HG03103 (cell line): Measurements from ENCODE around the gene PNPLA2.
A peak's percentile ranks its signal among the peaks of the same experiment; 100 is the strongest.

Source experiments
- ATAC-seq: cut with Tn5 transposase; IDR thresholded peaks from one replicate; pipeline ENCODE4 v1.9.1; 2021; ENCODE audit warnings: low read depth; ENCODE audit not compliant: unreplicated experiment

The PNPLA2 gene

GRCh38 chr11:797296-798092 is 21.2 kb upstream of the PNPLA2 start:
- peak; percentile 48 for ATAC-seq

- ATAC-seq = peak; percentile 54
These were observed 20.5 kb upstream of the PNPLA2 start, which contains the start of gene SLC25A22 for GRCh38 chr11:798093-798713. Gene SLC25A22 (minus strand): TSS chr11:798281. CDS start chr11:795006, 3,275 bp downstream.

- ATAC-seq = no peak
These were observed 18.9 kb upstream of the PNPLA2 start for GRCh38 chr11:799641-800316.

GRCh38 chr11:800473-800872 is 18.2 kb upstream of the PNPLA2 start:
- no peak for ATAC-seq

GRCh38 chr11:801097-801780 is 17.5 kb upstream of the PNPLA2 start:
- no peak for ATAC-seq

- no peak for ATAC-seq
These were observed 16.6 kb upstream of the PNPLA2 start for GRCh38 chr11:802018-802617.

GRCh38 chr11:802693-803466 is 15.8 kb upstream of the PNPLA2 start:
- no peak for ATAC-seq

- ATAC-seq = no peak
These were observed 15.3 kb upstream of the PNPLA2 start for GRCh38 chr11:803467-803742.

GRCh38 chr11:803770-804598 is 14.7 kb upstream of the PNPLA2 start:
- ATAC-seq = no peak

- no peak for ATAC-seq
These were observed 14.1 kb upstream of the PNPLA2 start for GRCh38 chr11:804599-804964.

- no peak for ATAC-seq
These were observed 10.1 kb upstream of the PNPLA2 start for GRCh38 chr11:808427-809286.

GRCh38 chr11:809287-810039 is 9.3 kb upstream of the PNPLA2 start, which contains the start of gene RPLP2:
Gene RPLP2 (plus strand): TSS chr11:809967. CDS start chr11:810235, 268 bp downstream.
- peak; percentile 60 for ATAC-seq

GRCh38 chr11:810040-810567 is 8.6 kb upstream of the PNPLA2 start:
- no peak for ATAC-seq

GRCh38 chr11:811446-812245 is 7.1 kb upstream of the PNPLA2 start:
- ATAC-seq = no peak

GRCh38 chr11:812390-812789 is 6.3 kb upstream of the PNPLA2 start:
- no peak for ATAC-seq

GRCh38 chr11:813072-813455 is 5.7 kb upstream of the PNPLA2 start:
- ATAC-seq = no peak
